Neural progenitor cell (in vitro differentiated cells): ENCODE data around the gene FAF1. TPM values are rescaled to one million over a fixed set of nuclear protein-coding genes. Genes with fewer than 3 reads are reported as not detected.

Experiments used
- DNase-seq: peaks from one replicate; pipeline ENCODE4 v3.0.0-alpha.2; 2016; ENCODE audit warnings: low spot score
- H2AFZ ChIP-seq: fragments of 200-600 bp; sonication (generic); replicated peaks from 2 replicates; pipeline ENCODE4 v1.6.1; 2016; ENCODE audit warnings: antibody characterized with exemption
- H3F3A ChIP-seq: fragments of 200-600 bp; sonication (generic); 2 replicates; pipeline ENCODE4 v1.6.1; 2016; ENCODE audit warnings: antibody characterized with exemption, low read depth
- H3K27ac ChIP-seq: fragments of 200-600 bp; sonication (generic); 2 replicates; pipeline ENCODE4 v1.5.1; 2016; ENCODE audit warnings: mild to moderate bottlenecking
- H3K27me3 ChIP-seq: fragments of 200-600 bp; sonication (generic); 2 replicates; pipeline ENCODE4 v1.6.1; 2016; ENCODE audit warnings: mild to moderate bottlenecking, moderate library complexity
- H3K36me3 ChIP-seq: fragments of 200-600 bp; sonication (generic); 2 replicates; pipeline ENCODE4 v1.5.1; 2016
- H3K4me1 ChIP-seq: fragments of 200-600 bp; sonication (generic); 2 replicates; pipeline ENCODE4 v1.6.1; 2016; ENCODE audit warnings: mixed run types
- H3K4me2 ChIP-seq: fragments of 200-600 bp; sonication (generic); 2 replicates; pipeline ENCODE4 v1.6.1; 2016
- H3K4me3 ChIP-seq: fragments of 200-600 bp; sonication (generic); 2 replicates; pipeline ENCODE4 v1.5.1; 2016
- H3K79me2 ChIP-seq: fragments of 200-600 bp; sonication (generic); 2 replicates; pipeline ENCODE4 v1.6.1; 2016; ENCODE audit warnings: low read depth
- H3K9ac ChIP-seq: fragments of 200-600 bp; sonication (generic); 2 replicates; pipeline ENCODE4 v1.6.1; 2016
- H3K9me3 ChIP-seq: fragments of 200-600 bp; sonication (generic); 2 replicates; pipeline ENCODE4 v1.5.1; 2016; ENCODE audit warnings: low read depth
- H4K20me1 ChIP-seq: fragments of 200-600 bp; sonication (generic); 2 replicates; pipeline ENCODE4 v1.6.1; 2016; ENCODE audit warnings: low read depth
- H3K27ac Mint-ChIP-seq: 3 replicates; pipeline ENCODE4 v1.8.0; 2021; ENCODE audit warnings: mixed read lengths
- H3K27me3 Mint-ChIP-seq: 2 replicates; pipeline ENCODE4 v1.8.0; 2022; ENCODE audit warnings: low read depth, mild to moderate bottlenecking, inconsistent platforms, moderate library complexity, mixed read lengths; ENCODE audit not compliant: insufficient read depth
- H3K36me3 Mint-ChIP-seq: 3 replicates; pipeline ENCODE4 v1.8.0; 2021; ENCODE audit warnings: mixed read lengths
- H3K4me1 Mint-ChIP-seq: 3 replicates; pipeline ENCODE4 v1.8.0; 2021; ENCODE audit warnings: mixed read lengths
- H3K4me3 Mint-ChIP-seq: 3 replicates; pipeline ENCODE4 v1.8.0; 2021; ENCODE audit warnings: mild to moderate bottlenecking, moderate library complexity, mixed read lengths
- H3K9me3 Mint-ChIP-seq: 3 replicates; pipeline ENCODE4 v1.8.0; 2020; ENCODE audit warnings: mixed read lengths
- EZH2 ChIP-seq: fragments of 200-600 bp; sonication (generic); IDR thresholded peaks from 2 replicates; pipeline ENCODE4 v1.6.1; 2017; ENCODE audit warnings: antibody characterized with exemption, mild to moderate bottlenecking, moderate library complexity
- EZH2phosphoT487 ChIP-seq: fragments of 200-600 bp; sonication (generic); IDR thresholded peaks from 2 replicates; pipeline ENCODE4 v1.6.1; 2017; ENCODE audit warnings: antibody characterized with exemption
- total RNA-seq: library from RNA; depleted of rRNA; stranded (reverse); fragments of >200 nt; gene quantifications from 2 replicates; pipeline ENCODE4 v1.2.3, GENCODE V29; 2015; ENCODE audit warnings: low replicate concordance
- TF ChIP-seq, protein P1 (sequence below): fragments of 200-600 bp; sonication (generic); IDR thresholded peaks from 2 replicates; pipeline ENCODE4 v1.5.1; 2017; ENCODE audit warnings: antibody characterized with exemption, mild to moderate bottlenecking

The FAF1 gene
- total RNA-seq, 1 donor from 2014 or later, result 103 TPM

DNA sequence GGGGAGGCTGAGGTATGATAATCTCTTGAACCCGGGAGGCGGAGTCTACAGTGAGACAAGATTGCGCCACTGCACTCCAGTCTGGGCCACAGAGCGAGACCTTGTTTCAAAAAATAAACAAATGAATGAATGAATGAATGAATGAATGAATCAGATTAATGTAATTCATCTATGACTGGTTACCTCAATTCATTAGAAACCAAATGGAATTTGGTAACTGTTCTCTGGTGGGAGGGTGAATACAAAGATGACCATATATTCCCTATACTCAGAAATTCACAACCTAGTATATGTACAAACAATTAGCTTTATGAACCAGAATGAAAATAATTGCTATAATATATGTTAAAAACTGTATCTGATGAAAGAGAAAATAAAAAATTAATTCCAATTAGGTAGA is 80.9 kb downstream of the FAF1 start:
- no peaks in the 10 kb centered on the region for H3K27me3 Mint-ChIP-seq
- H3K4me2 ChIP-seq, result no peak overlapping the region
- H3K4me3 ChIP-seq, result no peak overlapping the region
- no peak overlapping the region for H3K4me3 Mint-ChIP-seq
- peaks cover 7% of the 10 kb centered on the region for H3K9me3 Mint-ChIP-seq
- no peaks in the 10 kb centered on the region for H3F3A ChIP-seq
- no peaks in the 10 kb centered on the region for H3K4me1 Mint-ChIP-seq
- no peak overlapping the region for H3K9ac ChIP-seq
- no peak for DNase-seq
- H2AFZ ChIP-seq, result no peak overlapping the region
- TF ChIP-seq, protein P1, sequence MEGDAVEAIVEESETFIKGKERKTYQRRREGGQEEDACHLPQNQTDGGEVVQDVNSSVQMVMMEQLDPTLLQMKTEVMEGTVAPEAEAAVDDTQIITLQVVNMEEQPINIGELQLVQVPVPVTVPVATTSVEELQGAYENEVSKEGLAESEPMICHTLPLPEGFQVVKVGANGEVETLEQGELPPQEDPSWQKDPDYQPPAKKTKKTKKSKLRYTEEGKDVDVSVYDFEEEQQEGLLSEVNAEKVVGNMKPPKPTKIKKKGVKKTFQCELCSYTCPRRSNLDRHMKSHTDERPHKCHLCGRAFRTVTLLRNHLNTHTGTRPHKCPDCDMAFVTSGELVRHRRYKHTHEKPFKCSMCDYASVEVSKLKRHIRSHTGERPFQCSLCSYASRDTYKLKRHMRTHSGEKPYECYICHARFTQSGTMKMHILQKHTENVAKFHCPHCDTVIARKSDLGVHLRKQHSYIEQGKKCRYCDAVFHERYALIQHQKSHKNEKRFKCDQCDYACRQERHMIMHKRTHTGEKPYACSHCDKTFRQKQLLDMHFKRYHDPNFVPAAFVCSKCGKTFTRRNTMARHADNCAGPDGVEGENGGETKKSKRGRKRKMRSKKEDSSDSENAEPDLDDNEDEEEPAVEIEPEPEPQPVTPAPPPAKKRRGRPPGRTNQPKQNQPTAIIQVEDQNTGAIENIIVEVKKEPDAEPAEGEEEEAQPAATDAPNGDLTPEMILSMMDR, result no peak
- no peak for TF ChIP-seq EZH2
- TF ChIP-seq EZH2phosphoT487, result no peak
- H3K27me3 ChIP-seq, result no peaks in the 10 kb centered on the region
- peaks cover 7% of the 10 kb centered on the region for H4K20me1 ChIP-seq
- H3K36me3 Mint-ChIP-seq, result peaks cover 7% of the 10 kb centered on the region
- no peak overlapping the region for H3K27ac ChIP-seq
- H3K27ac Mint-ChIP-seq, result no peak overlapping the region
- H3K36me3 ChIP-seq, result no peaks in the 10 kb centered on the region
- no peaks in the 10 kb centered on the region for H3K9me3 ChIP-seq
- H3K4me1 ChIP-seq, result no peaks in the 10 kb centered on the region
- peaks cover 38% of the 10 kb centered on the region for H3K79me2 ChIP-seq

DNA sequence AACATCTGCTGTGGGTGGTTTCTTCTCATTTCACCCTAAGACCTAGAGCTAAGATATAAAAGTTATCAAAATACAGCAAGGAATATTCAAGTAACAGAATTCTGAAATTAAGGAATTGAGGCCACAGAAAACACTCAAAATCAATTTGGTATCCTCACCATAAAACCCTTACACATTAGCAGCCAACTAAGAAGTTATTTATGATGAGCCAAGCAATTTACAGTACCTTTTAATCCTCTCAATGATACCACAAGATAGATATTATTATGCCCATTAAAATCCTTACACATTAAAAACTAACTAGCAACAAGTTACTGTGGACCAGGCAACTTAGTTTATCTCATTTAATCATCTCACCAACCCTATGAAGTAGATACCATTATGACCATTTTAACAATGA is 81.6 kb downstream of the FAF1 start:
- Histone ChIP-seq H3K4me3 (no peak overlapping the region), H3F3A (no peaks in the 10 kb centered on the region), H4K20me1 (peaks cover 7% of the 10 kb centered on the region), H2AFZ (no peak overlapping the region), H3K4me2 (no peak overlapping the region), H3K79me2 (peaks cover 38% of the 10 kb centered on the region), H3K36me3 (no peaks in the 10 kb centered on the region), H3K9me3 (no peaks in the 10 kb centered on the region), H3K4me1 (no peaks in the 10 kb centered on the region), H3K27me3 (no peaks in the 10 kb centered on the region), H3K9ac (no peak overlapping the region), H3K27ac (no peak overlapping the region)
- Mint-ChIP-seq H3K27ac (no peak overlapping the region), H3K36me3 (peaks cover 6% of the 10 kb centered on the region), H3K4me1 (no peaks in the 10 kb centered on the region), H3K4me3 (no peak overlapping the region), H3K9me3 (peaks cover 3% of the 10 kb centered on the region), H3K27me3 (no peaks in the 10 kb centered on the region)
- DNase-seq, result no peak
- TF ChIP-seq EZH2, result no peak
- TF ChIP-seq, protein P1, result no peak
- TF ChIP-seq EZH2phosphoT487, result no peak

DNA sequence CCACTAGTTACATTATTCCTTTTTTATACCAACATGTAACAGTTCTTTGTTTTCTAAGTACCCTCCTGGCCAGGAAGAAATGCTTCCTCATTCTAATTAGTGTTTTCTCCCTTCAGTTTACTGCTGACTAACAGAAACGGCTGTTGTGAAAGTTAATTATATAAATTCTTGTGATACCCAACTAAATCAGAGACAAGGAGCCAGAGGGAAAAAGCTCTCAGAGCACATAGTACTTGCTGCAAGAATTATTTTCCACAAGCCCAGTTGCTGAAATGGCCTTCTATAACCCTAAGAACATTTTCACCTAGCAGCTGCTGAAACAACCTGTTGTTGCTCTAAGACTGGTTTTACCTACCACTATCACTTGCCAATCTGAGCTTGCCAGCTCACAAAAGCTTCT is 82.4 kb downstream of the FAF1 start:
- no peaks in the 10 kb centered on the region for H3K27me3 Mint-ChIP-seq
- no peaks in the 10 kb centered on the region for H3F3A ChIP-seq
- H3K4me1 ChIP-seq, result no peaks in the 10 kb centered on the region
- TF ChIP-seq EZH2phosphoT487, result no peak
- TF ChIP-seq EZH2, result no peak
- TF ChIP-seq, protein P1, result no peak
- H3K79me2 ChIP-seq, result peaks cover 38% of the 10 kb centered on the region
- no peak overlapping the region for H3K27ac ChIP-seq
- peaks cover 7% of the 10 kb centered on the region for H4K20me1 ChIP-seq
- no peaks in the 10 kb centered on the region for H3K36me3 ChIP-seq
- H3K27me3 ChIP-seq, result no peaks in the 10 kb centered on the region
- no peak overlapping the region for H3K4me3 Mint-ChIP-seq
- H3K9me3 Mint-ChIP-seq, result no peaks in the 10 kb centered on the region
- H3K27ac Mint-ChIP-seq, result no peak overlapping the region
- no peaks in the 10 kb centered on the region for H3K9me3 ChIP-seq
- H2AFZ ChIP-seq, result no peak overlapping the region
- no peaks in the 10 kb centered on the region for H3K4me1 Mint-ChIP-seq
- no peak overlapping the region for H3K9ac ChIP-seq
- no peak overlapping the region for H3K4me2 ChIP-seq
- H3K36me3 Mint-ChIP-seq, result peaks cover 3% of the 10 kb centered on the region
- no peak for DNase-seq
- no peak overlapping the region for H3K4me3 ChIP-seq
